Fibroblast of pulmonary artery (primary cell): ENCODE results near the gene FXYD3.

Source experiments
- DNase-seq: peaks from one replicate; pipeline ENCODE4 v3.0.0-alpha.2; 2010; ENCODE audit warnings: low read depth
- H3K4me3 ChIP-seq: replicated peaks from 2 replicates; pipeline ENCODE4 v1.5.1; 2011; ENCODE audit warnings: low read depth, mild to moderate bottlenecking, control low read depth, low read length, moderate library complexity
- TF ChIP-seq, protein P1 (sequence below): IDR thresholded peaks from 2 replicates; pipeline ENCODE4 v1.5.1; 2011; ENCODE audit warnings: mild to moderate bottlenecking, control low read depth, low read length, inconsistent platforms; ENCODE audit errors: missing control alignments

The FXYD3 gene

DNA sequence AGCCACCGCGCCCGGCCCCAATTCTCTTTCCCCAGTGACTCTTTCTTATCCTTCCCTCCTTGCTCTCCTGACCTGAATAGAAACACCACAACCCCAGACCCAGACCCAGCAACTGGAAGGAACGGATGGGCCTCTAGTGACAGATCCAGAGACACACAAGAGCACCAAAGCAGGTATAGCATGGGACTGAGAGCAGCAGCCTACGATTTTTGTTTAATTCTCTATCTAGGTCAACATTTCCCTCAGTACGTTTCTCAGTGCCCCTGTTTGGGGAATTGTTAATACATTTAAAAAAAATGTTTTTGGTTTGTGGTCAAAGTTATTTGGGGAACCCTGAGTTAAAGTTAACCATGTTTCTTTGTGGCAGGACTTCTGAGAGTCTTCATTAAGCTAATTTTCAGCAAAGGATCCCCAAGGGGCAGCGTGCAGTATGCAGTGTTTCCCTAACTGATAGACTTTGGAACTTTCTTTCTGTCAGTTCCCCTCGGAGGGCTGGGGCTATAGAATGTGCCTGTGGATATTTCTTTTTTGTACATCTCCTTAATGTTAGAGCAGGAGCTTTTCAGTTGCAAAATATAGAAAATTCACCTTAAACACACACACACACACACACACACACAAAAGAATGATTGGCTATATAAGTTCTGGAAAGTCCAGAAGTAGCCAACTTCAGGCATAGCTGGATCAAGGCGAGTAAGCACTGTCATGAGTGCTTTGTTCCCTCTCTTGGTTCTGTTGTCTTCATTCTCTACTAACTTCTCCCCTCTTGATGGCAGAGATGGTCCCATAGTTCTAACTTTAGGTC is 45.2 kb downstream of the FXYD3 start:
- H3K4me3 ChIP-seq: no peak overlapping the region
- TF ChIP-seq, protein P1, sequence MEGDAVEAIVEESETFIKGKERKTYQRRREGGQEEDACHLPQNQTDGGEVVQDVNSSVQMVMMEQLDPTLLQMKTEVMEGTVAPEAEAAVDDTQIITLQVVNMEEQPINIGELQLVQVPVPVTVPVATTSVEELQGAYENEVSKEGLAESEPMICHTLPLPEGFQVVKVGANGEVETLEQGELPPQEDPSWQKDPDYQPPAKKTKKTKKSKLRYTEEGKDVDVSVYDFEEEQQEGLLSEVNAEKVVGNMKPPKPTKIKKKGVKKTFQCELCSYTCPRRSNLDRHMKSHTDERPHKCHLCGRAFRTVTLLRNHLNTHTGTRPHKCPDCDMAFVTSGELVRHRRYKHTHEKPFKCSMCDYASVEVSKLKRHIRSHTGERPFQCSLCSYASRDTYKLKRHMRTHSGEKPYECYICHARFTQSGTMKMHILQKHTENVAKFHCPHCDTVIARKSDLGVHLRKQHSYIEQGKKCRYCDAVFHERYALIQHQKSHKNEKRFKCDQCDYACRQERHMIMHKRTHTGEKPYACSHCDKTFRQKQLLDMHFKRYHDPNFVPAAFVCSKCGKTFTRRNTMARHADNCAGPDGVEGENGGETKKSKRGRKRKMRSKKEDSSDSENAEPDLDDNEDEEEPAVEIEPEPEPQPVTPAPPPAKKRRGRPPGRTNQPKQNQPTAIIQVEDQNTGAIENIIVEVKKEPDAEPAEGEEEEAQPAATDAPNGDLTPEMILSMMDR: no peak
- DNase-seq: no peak

DNA sequence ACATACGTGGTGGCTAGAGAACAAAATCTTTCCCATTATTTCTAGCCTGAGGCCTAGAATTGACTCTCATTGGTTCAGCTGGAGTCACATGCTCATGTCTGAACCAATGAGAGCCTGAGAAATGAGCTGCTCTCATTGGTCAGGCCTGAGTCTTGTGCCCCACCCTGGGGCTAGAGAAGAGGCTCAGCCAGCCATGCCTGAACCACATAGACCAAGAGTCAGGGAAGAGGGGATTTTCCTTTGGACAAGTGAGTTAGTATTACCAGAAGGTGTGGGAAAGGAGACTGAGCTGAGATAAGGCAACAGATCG is 45.8 kb downstream of the FXYD3 start:
- no peak overlapping the region for H3K4me3 ChIP-seq
- TF ChIP-seq, protein P1: no peak
- DNase-seq: no peak

DNA sequence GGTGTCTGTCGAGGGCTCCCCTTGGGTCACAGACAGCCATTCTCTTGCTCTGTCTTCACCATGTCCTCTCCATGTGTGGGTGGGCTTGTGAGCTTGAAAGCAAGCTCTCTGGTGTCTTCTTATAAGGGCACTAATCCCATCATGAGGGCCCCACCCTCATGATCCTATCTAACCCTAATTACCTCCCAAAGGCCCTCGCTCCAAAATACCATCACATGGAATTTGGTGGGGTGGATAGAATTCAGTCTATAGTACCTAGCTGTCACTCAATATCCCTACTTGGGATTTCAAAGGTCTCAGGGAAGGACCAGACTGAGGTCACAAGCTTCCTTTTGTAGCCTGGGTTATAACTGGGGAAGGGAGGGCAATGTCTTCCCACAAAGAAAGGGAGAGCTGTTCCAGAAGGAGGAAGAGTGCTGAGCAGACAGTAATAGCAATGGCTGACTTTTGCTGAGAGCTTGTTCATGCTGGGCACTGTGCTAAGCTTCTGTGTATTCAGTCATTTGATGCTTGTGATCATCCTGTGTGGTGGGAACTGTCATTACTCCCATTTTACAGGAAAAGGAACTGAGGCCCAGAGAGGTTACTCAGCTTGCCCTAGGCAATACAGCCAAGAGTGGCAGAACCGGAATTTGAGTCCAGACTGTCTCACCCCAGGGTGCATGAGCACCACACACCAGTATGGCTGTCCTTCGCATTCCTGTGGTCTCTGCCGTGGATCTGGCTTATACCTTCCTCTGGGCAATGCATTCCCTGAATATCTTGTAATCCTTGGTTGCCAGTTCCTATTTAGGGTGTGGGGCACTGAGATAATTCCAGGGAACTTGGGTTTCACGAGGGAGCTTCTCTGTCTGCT is 47.1 kb downstream of the FXYD3 start:
- no peak for DNase-seq
- TF ChIP-seq, protein P1: no peak

DNA sequence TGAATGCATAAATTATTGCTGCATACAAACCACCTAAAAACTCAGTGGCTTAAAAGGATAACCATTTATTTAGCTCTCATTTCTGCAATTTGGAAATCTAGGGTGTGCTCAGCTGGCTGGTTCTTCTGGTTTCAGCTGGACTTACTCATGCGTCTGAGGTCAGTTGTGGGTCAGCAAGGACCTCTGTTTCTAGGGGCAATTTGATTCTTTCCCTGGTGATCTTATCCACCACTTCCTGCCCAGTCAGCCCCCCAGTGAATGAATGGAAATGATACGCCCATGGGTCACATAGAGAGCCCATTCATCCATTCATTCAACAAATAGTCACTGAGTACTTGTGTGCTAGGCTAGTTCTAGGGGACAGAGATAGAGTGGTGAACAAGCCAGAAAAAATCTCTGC is 48.8 kb downstream of the FXYD3 start:
- TF ChIP-seq, protein P1: no peak
- no peak overlapping the region for H3K4me3 ChIP-seq
- DNase-seq: no peak

More for the DNA sequence above, 47.1 kb downstream of the FXYD3 start:
- no peak overlapping the region for H3K4me3 ChIP-seq

DNA sequence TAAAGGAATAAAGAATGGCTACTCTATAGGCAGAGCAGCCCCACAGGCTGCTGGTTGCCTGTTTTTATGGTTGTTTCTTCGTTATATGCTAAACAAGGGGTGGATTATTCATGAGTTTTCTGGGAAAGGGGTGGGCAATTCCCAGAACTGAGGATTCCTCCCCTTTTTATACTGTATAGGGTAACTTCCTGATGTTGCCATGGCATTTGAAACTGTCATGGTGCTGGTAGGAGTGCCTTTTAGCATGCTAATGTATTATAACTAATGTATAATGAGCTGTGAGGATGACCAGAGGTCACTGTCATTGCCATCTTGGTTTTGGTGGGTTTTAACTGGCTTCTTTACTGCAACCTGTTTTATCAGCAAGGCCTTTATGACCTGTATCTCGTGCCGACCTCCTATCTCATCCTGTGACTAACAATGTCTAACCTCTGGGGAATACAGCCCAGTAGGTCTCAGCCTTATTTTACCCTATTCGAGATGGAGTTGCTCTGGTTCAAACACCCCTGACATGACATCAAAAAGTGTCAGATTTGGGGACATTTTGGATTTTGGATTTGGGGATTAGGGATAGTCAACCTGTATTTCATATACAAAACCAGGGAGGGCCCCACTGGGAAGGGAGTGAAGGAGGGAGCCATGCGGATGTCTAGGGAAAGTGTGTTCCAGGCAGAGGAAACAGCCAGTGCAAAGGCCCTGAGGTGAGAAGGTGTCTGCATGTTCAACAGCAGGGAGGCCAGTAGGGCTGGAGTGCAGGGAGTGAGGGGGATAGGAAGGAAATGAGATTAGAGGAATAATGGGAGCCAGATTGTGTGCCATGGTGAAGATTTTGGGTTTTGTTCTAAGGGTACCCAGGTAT is 49.8 kb downstream of the FXYD3 start:
- H3K4me3 ChIP-seq: no peak overlapping the region
- TF ChIP-seq, protein P1: no peak
- no peak for DNase-seq

DNA sequence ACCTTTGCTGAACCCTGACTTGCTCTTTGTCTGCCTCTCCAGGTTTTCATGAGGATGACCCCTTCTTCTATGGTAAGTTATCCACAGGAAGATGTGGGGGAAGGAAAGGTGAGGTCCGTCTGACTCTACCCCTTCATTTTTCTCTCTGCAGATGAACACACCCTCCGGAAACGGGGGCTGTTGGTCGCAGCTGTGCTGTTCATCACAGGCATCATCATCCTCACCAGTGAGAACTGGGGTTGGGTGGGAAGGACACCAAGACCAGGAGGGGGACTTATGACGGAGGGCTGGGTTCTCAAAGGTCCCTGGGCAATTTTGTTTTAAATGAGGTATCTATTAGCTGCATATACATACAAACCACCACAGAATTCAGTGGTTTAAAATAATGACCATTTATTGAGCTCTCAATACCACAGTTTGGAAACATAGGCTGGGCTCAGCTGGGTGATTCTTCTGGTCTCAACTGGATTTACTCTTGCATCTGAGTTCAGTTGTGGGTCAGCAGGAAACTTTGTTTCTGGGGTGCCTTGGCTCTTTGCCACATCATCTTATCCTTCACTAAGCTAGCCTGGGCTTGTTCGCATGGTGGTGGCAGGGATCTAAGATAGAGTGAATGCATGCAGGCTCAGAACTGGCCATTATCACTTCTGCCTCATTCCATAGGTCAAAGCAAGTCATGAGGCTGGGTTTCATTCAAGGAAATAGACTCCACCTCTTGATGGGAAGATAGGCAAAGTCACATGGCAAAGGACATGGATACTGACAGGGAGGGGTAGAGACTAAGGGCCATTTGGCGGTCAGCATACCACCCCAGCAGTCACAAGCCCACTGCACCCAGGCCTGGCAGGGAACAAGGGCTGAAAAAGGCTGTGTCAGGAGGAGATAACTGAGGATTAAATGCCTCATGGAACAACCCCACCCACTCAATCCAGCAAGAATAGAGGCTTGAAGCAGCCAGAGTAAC is 50.8 kb downstream of the FXYD3 start:
- no peak for DNase-seq
- no peak overlapping the region for H3K4me3 ChIP-seq
- TF ChIP-seq, protein P1: no peak
